K562 (cell line): Measurements from ENCODE around the gene HAUS3. TPM values are rescaled to one million over a fixed set of nuclear protein-coding genes. Genes with fewer than 3 reads are reported as not detected.

Experiments
- ARID2 ChIP-seq: fragments of 450-650 bp; IDR thresholded peaks from 2 replicates; pipeline ENCODE4 v1.6.1; 2017; ENCODE audit warnings: antibody characterized with exemption, mild to moderate bottlenecking
- BRD9 ChIP-seq: fragments of 450-650 bp; IDR thresholded peaks from 2 replicates; pipeline ENCODE4 v1.6.1; 2018; ENCODE audit warnings: low read depth; ENCODE audit not compliant: partially characterized antibody
- CHCHD3 ChIP-seq: fragments of 250-450 bp; sonication (Bioruptor Pico); IDR thresholded peaks from 2 replicates; pipeline ENCODE4 v2.1.2; 2022; ENCODE audit warnings: mild to moderate bottlenecking
- CREB1 ChIP-seq, 2 experiments: sonication (generic) in 1 of 2; formaldehyde crosslinking in 1 of 2; IDR thresholded peaks; 2 replicates each; pipeline versions ENCODE4 v1.6.1 to v1.8.0; 2012 to 2022; ENCODE audit warnings: inconsistent platforms in 1 of 2, mild to moderate bottlenecking in 1 of 2, missing genetic modification reagents in 1 of 2, moderate library complexity in 1 of 2
- GATA2 ChIP-seq: sonication (generic); formaldehyde crosslinking; IDR thresholded peaks from 2 replicates; pipeline ENCODE4 v1.4.0; 2020; ENCODE audit warnings: mild to moderate bottlenecking, missing genetic modification reagents
- HOMEZ ChIP-seq: fragments of 250-450 bp; sonication (Bioruptor Pico); IDR thresholded peaks from 2 replicates; pipeline ENCODE4 v1.4.0; 2020; ENCODE audit warnings: mild to moderate bottlenecking, moderate library complexity
- KHSRP ChIP-seq: fragments of 450-650 bp; IDR thresholded peaks from 2 replicates; pipeline ENCODE4 v1.6.1; 2017
- L3MBTL2 ChIP-seq: fragments of 450-650 bp; IDR thresholded peaks from 2 replicates; pipeline ENCODE4 v1.6.1; 2016; ENCODE audit warnings: mild to moderate bottlenecking, moderate library complexity
- MEF2A ChIP-seq: IDR thresholded peaks from 2 replicates; pipeline ENCODE4 v1.6.1; 2011; ENCODE audit warnings: low read depth, mild to moderate bottlenecking, low read length, moderate library complexity; ENCODE audit not compliant: control insufficient read depth
- MTA1 ChIP-seq: fragments of 450-650 bp; IDR thresholded peaks from 2 replicates; pipeline ENCODE4 v1.6.1; 2017; ENCODE audit warnings: borderline replicate concordance
- PHF20 ChIP-seq: fragments of 450-650 bp; IDR thresholded peaks from 2 replicates; pipeline ENCODE4 v1.6.1; 2018; ENCODE audit not compliant: partially characterized antibody
- RBM15 ChIP-seq: fragments of 200-400 bp; formaldehyde crosslinking; IDR thresholded peaks from 2 replicates; pipeline ENCODE4 v1.6.1; 2018; ENCODE audit warnings: mild to moderate bottlenecking, low read length, moderate library complexity; ENCODE audit not compliant: insufficient read depth
- TCF3 ChIP-seq: sonication (generic); formaldehyde crosslinking; IDR thresholded peaks from 2 replicates; pipeline ENCODE4 v1.4.0; 2020; ENCODE audit warnings: mild to moderate bottlenecking, missing genetic modification reagents
- TGIF2 ChIP-seq: sonication (generic); formaldehyde crosslinking; IDR thresholded peaks from 2 replicates; pipeline ENCODE4 v1.8.1; 2022; ENCODE audit warnings: mild to moderate bottlenecking, missing genetic modification reagents, moderate library complexity
- ZNF316 ChIP-seq: fragments of 450-650 bp; IDR thresholded peaks from 2 replicates; pipeline ENCODE4 v1.6.1; 2016
- ZNF347 ChIP-seq: fragments of 450-650 bp; formaldehyde crosslinking; IDR thresholded peaks from 2 replicates; pipeline ENCODE4 v1.4.0; 2020; ENCODE audit warnings: low read depth, mild to moderate bottlenecking, moderate library complexity
- ZNF449 ChIP-seq: fragments of 250-450 bp; sonication (Bioruptor Pico); IDR thresholded peaks from 2 replicates; pipeline ENCODE4 v1.8.0; 2022; ENCODE audit warnings: moderate library complexity, mild to moderate bottlenecking, inconsistent platforms
- ZNF511 ChIP-seq: sonication (generic); formaldehyde crosslinking; IDR thresholded peaks from 2 replicates; pipeline ENCODE4 v1.8.0; 2022; ENCODE audit warnings: mild to moderate bottlenecking, missing genetic modification reagents
- ZNF592 ChIP-seq: fragments of 450-650 bp; IDR thresholded peaks from 2 replicates; pipeline ENCODE4 v1.6.1; 2017; ENCODE audit warnings: antibody characterized with exemption, mild to moderate bottlenecking
- polyA plus RNA-seq, 8 experiments: library from polyadenylated mRNA; depleted of rRNA in 4 of 8; stranded (reverse) in 5 of 8; unstranded in 3 of 8; fragments of >200 nt; fragmentation: Nextera tagmentation in 2 of 8; fragmentation: Illumina TruSeq in 1 of 8; extraction: Ambion mirVana in 2 of 8; extraction: Trizol in 1 of 8; gene quantifications; 2 replicates each; pipeline versions ENCODE4 v1.2.1 to v1.2.3, GENCODE V29; 2011 to 2014; ENCODE audit warnings: inconsistent platforms in 1 of 8, missing spikeins in 1 of 8
- total RNA-seq, 7 experiments: library from RNA; depleted of rRNA in 6 of 7; stranded (reverse); fragments of >200 nt in 6 of 7; fragmentation: Illumina TruSeq in 2 of 7; extraction: Trizol in 2 of 7; gene quantifications; 2 replicates each; pipeline versions ENCODE4 v1.2.1 to v1.2.3, GENCODE V29; 2011 to 2021; ENCODE audit warnings: low replicate concordance in 1 of 7

HAUS3 gene
- total and polyA plus RNA-seq, 9 of the 15 experiments (the other 6 are each of a cell fraction or from before 2014, with no cell fraction given): 8.9 to 25.7 (median 21.5) TPM

- TF ChIP-seq RBM15 (no peak), ZNF316 (no peak), HOMEZ (CRISPR knock-in tag) (no peak), CHCHD3 (CRISPR knock-in tag) (peak; percentile 88; the same call in 1 of the 2 replicates), ZNF592 (no peak), MTA1 (no peak), ZNF347 (no peak), TGIF2 (CRISPR knock-in tag) (peak; percentile 81; the same call in 1 of the 2 replicates), GATA2 (CRISPR knock-in tag) (no peak), MEF2A (no peak), ZNF511 (CRISPR knock-in tag) (peak; percentile 90), KHSRP (no peak), BRD9 (no peak), ARID2 (0 out of 2 replicates have a peak, but pooled peaks have one; percentile 24), L3MBTL2 (peak; percentile 31; the same call in 1 of the 2 replicates), CREB1 (IDR thresholded peaks at IDR 0.05) (peak; percentile 39; the same call in 1 of the 2 replicates), CREB1 (CRISPR knock-in tag; IDR thresholded peaks at IDR 0.05) (peak; percentile 57), PHF20 (peak; percentile 56), ZNF449 (no peak), TCF3 (CRISPR knock-in tag) (no peak; the same call in 1 of the 2 replicates)
These were observed at the start of gene HAUS3, which contains the start of gene POLN (continued) for GRCh38 chr4:2241410-2242353.
